SU-DHL-6 (cell line): ENCODE measurements around the gene GRSF1.
A peak's percentile ranks its signal among the peaks of the same experiment; 100 is the strongest.

Source experiments
- H2AFZ ChIP-seq: fragments of 200-600 bp; sonication (generic); 2 replicates; pipeline ENCODE4 v1.6.1; 2014; ENCODE audit warnings: low read depth, mild to moderate bottlenecking, moderate library complexity, mixed read lengths, antibody characterized with exemption, low read length; ENCODE audit not compliant: severe bottlenecking
- H3F3A ChIP-seq: fragments of 200-600 bp; shearing (Covaris generic); 2 replicates; pipeline ENCODE4 v1.6.0; 2016; ENCODE audit warnings: antibody characterized with exemption, mild to moderate bottlenecking; ENCODE audit not compliant: insufficient read depth
- H3K27ac ChIP-seq: fragments of 200-600 bp; sonication (generic); 2 replicates; pipeline ENCODE4 v1.5.1; 2016; ENCODE audit warnings: low read depth, mild to moderate bottlenecking, low read length, moderate library complexity, mixed read lengths
- H3K27me3 ChIP-seq: fragments of 200-600 bp; sonication (generic), shearing (Covaris generic); 2 replicates; pipeline ENCODE4 v1.6.0; 2014; ENCODE audit warnings: mild to moderate bottlenecking, low read length
- H3K36me3 ChIP-seq: fragments of 200-600 bp; sonication (generic); 2 replicates; pipeline ENCODE4 v1.6.1; 2014; ENCODE audit warnings: mild to moderate bottlenecking, low read length, mixed read lengths
- H3K4me2 ChIP-seq: fragments of 300-600, 200-600 bp; shearing (Covaris generic), sonication (generic); 2 replicates; pipeline ENCODE4 v1.6.0; 2014; ENCODE audit warnings: low read length, low read depth, mild to moderate bottlenecking; ENCODE audit not compliant: poor library complexity, severe bottlenecking
- H3K4me3 ChIP-seq: fragments of 200-600 bp; sonication (generic); 2 replicates; pipeline ENCODE4 v1.5.1; 2014; ENCODE audit warnings: antibody characterized with exemption, low read length, mild to moderate bottlenecking, mixed read lengths; ENCODE audit not compliant: insufficient read depth, poor library complexity, severe bottlenecking
- H3K79me2 ChIP-seq: fragments of 200-600 bp; sonication (generic); 2 replicates; pipeline ENCODE4 v1.6.1; 2014; ENCODE audit warnings: mild to moderate bottlenecking, low read length, moderate library complexity; ENCODE audit not compliant: insufficient read depth
- H3K9ac ChIP-seq: fragments of 200-600 bp; sonication (generic); 2 replicates; pipeline ENCODE4 v1.7.0; 2014; ENCODE audit warnings: mild to moderate bottlenecking, low read length
- H3K9me2 ChIP-seq: fragments of 200-600 bp; sonication (generic); replicated peaks from 2 replicates; pipeline ENCODE4 v1.6.1; 2014; ENCODE audit warnings: low read length; ENCODE audit not compliant: insufficient read depth
- H3K9me3 ChIP-seq: fragments of 200-600 bp; sonication (generic); 2 replicates; pipeline ENCODE4 v1.6.1; 2014; ENCODE audit warnings: low read length, mixed read lengths; ENCODE audit not compliant: insufficient read depth
- H4K20me1 ChIP-seq: fragments of 200-600 bp; sonication (generic); 2 replicates; pipeline ENCODE4 v1.6.1; 2014; ENCODE audit warnings: low read depth, mild to moderate bottlenecking, antibody characterized with exemption, low read length, moderate library complexity, mixed read lengths
- EZH2phosphoT487 ChIP-seq: fragments of 200-600 bp; sonication (generic), shearing (Covaris generic); conservative IDR thresholded peaks from 2 replicates; pipeline ENCODE4 v1.6.1; 2018; ENCODE audit warnings: mild to moderate bottlenecking, antibody characterized with exemption, low read length, moderate library complexity, mixed read lengths
- TF ChIP-seq, protein P1 (sequence below): fragments of 200-600 bp; sonication (generic); IDR thresholded peaks from one replicate; pipeline ENCODE4 v1.5.1; 2017; ENCODE audit warnings: antibody characterized with exemption, mild to moderate bottlenecking, low read length, moderate library complexity; ENCODE audit not compliant: insufficient read depth, poor library complexity, severe bottlenecking

Gene GRSF1

DNA sequence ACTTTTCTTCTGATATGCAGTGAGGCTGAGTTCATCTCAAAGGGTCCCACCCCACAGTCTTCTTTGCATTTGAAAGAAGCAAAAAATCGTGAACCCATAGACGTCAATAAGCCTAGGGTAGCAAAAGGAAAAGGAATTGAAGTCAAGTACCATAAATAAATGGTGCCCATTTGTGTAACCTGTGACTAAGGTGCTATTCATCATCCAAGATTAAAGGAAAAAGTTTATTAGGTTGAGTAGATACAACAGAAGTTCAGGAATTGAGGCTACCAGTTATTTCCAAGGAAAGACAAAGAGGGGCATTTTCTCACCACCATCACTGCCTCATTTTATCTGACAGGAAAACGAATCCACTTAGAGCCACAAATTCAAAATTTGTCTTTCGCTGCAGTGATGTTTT, 18.8 kb upstream of the GRSF1 start:
- H3K27me3 ChIP-seq: no peaks in the 10 kb centered on the region
- H3K36me3 ChIP-seq: no peaks in the 10 kb centered on the region
- no peak overlapping the region for H3K27ac ChIP-seq
- H3K4me3 ChIP-seq: no peak overlapping the region
- no peaks in the 10 kb centered on the region for H3K79me2 ChIP-seq
- TF ChIP-seq, protein P1, sequence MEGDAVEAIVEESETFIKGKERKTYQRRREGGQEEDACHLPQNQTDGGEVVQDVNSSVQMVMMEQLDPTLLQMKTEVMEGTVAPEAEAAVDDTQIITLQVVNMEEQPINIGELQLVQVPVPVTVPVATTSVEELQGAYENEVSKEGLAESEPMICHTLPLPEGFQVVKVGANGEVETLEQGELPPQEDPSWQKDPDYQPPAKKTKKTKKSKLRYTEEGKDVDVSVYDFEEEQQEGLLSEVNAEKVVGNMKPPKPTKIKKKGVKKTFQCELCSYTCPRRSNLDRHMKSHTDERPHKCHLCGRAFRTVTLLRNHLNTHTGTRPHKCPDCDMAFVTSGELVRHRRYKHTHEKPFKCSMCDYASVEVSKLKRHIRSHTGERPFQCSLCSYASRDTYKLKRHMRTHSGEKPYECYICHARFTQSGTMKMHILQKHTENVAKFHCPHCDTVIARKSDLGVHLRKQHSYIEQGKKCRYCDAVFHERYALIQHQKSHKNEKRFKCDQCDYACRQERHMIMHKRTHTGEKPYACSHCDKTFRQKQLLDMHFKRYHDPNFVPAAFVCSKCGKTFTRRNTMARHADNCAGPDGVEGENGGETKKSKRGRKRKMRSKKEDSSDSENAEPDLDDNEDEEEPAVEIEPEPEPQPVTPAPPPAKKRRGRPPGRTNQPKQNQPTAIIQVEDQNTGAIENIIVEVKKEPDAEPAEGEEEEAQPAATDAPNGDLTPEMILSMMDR: no peak
- no peak for TF ChIP-seq EZH2phosphoT487
- no peaks in the 10 kb centered on the region for H4K20me1 ChIP-seq
- no peak overlapping the region for H3K4me2 ChIP-seq
- no peaks in the 10 kb centered on the region for H3K9me2 ChIP-seq
- H3F3A ChIP-seq: no peaks in the 10 kb centered on the region
- H2AFZ ChIP-seq: no peak overlapping the region
- no peaks in the 10 kb centered on the region for H3K9me3 ChIP-seq
- no peak overlapping the region for H3K9ac ChIP-seq

DNA sequence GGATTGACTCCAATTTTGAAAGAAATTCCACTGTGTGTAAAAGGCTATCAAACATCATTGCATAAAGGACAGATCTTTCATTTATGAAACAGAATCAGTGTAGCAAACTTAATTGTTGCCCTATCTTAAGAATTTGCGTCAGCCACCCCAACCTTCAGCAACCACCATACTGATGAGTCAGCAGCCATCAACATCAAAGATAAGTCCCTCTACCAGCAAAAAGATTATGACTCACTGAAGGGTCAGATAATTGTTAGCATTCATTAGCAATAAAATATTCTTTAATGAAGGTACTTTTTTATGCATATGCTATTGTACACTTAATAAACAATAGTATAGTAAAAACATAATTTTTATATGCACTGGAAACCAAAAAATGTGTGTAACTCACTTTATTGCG, 15.8 kb upstream of the GRSF1 start:
- Histone ChIP-seq H3K79me2 (no peaks in the 10 kb centered on the region), H3K9me3 (no peaks in the 10 kb centered on the region), H3F3A (no peaks in the 10 kb centered on the region), H3K9ac (no peak overlapping the region), H3K4me2 (no peak overlapping the region), H3K36me3 (no peaks in the 10 kb centered on the region), H3K27ac (no peak overlapping the region), H2AFZ (no peak overlapping the region), H3K27me3 (no peaks in the 10 kb centered on the region), H3K4me3 (no peak overlapping the region), H3K9me2 (no peaks in the 10 kb centered on the region), H4K20me1 (no peaks in the 10 kb centered on the region)
- no peak for TF ChIP-seq EZH2phosphoT487
- TF ChIP-seq, protein P1: no peak

DNA sequence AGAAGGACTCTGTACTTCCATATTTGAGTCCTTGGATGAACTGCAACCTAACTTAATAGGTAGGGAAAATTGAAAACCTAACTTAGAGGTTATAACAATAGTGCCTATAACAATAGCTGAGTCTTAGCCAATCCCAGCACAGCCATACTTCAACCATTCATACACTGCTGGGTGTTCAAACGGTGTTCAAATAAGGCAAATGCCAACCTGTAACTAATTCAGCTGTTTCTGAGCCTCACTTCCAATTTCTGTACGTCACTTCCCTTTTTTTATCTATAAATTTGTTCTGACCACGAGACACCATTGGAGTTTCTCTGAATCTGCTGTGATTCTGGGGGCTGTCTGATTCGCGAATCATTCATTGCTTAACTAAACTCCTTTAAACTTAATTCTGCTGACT, 9.6 kb upstream of the GRSF1 start:
- Histone ChIP-seq H3K4me3 (no peak overlapping the region), H3K9me2 (no peaks in the 10 kb centered on the region), H3K4me2 (no peak overlapping the region), H3K9ac (no peak overlapping the region), H3K9me3 (no peaks in the 10 kb centered on the region), H3K27ac (no peak overlapping the region), H3K27me3 (no peaks in the 10 kb centered on the region), H3K36me3 (no peaks in the 10 kb centered on the region), H3K79me2 (no peaks in the 10 kb centered on the region), H4K20me1 (no peaks in the 10 kb centered on the region), H2AFZ (no peak overlapping the region), H3F3A (no peaks in the 10 kb centered on the region; the same call in 1 of the 2 replicates)
- TF ChIP-seq, protein P1: no peak
- no peak for TF ChIP-seq EZH2phosphoT487

DNA sequence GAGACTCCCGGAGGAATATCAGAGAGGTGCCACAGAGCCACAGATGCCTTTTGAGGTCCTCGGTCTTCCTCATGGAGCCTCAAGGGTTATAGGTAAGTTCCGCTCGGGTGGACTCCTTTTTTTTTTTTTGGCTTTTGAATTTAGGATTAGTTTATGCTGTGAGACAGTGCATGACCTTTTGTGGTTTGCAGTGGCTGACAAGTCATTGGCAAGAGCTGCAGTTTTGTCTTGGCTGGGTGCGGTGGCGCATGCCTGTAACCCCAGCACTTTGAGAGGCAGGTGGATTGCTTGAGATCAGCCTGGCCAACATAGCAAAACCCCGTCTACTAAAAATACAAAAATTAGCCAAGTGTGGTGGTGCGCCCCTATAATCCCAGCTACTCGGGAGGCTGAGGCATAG, 4.5 kb upstream of the GRSF1 start:
- no peak overlapping the region for H3K9ac ChIP-seq
- H3K27me3 ChIP-seq: no peaks in the 10 kb centered on the region
- H2AFZ ChIP-seq: no peak overlapping the region
- H3K9me3 ChIP-seq: no peaks in the 10 kb centered on the region
- H3K79me2 ChIP-seq: no peaks in the 10 kb centered on the region
- H3K4me3 ChIP-seq: no peak overlapping the region
- no peaks in the 10 kb centered on the region for H3K36me3 ChIP-seq
- H4K20me1 ChIP-seq: no peaks in the 10 kb centered on the region
- H3K4me2 ChIP-seq: peak overlapping the region; percentile 50
- no peak for TF ChIP-seq EZH2phosphoT487
- TF ChIP-seq, protein P1: no peak
- H3K9me2 ChIP-seq: no peaks in the 10 kb centered on the region
- peak overlapping the region; percentile 60 for H3K27ac ChIP-seq
- peaks cover 8% of the 10 kb centered on the region for H3F3A ChIP-seq
